ENCODE results near the gene OLFML1. TPM values are rescaled to one million over a fixed set of nuclear protein-coding genes. Genes with fewer than 3 reads are reported as not detected.

The OLFML1 gene
- polyA plus RNA-seq, 2 of the 4 experiments (the other 2 are of a cell fraction): not detected

DNA sequence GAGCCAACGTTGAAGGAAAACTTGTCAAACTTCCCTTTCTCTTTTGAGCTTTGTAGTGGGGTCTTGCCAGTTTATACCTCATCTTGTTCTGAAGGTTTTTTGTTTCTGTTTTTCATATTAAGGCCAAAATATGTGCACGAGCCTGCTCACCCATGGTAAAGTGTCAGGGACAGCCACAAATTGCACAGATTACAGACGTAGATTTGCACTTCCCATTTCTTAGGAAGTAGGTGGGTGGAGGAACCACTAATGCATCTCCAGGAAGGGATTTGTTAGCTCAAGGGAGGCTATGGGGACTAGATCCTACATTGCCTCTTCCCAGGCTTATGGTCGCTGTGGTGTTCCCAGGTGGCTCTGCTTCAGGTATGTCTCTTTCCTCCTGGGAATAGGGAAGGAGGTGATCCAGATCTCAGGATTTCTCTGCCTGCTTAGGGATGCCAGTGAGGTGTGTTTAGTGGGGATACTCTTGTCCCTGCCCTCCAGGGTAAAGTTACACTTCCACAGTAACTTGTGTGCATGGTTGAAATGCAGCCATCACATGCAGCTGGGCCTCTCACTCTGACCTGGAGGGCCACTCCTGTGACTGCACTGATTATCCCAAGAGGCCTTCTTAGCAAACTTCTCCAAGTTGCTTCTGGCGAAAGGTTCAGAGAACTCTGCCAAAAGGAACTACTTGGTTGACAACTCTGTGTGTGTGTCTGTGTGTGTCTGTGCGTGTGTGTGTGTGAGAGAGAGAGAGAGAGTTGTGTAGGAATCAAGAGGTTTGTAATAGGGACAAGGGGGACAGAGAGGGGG is 38.3 kb downstream of the OLFML1 start:
- no peak for FAIRE-seq
- H3K4me3 ChIP-seq: no peak overlapping the region
- WGBS (ENCODE audit: missing lambda C conversion rate): 51% methylated on average over 6 of the region's 6 CpGs

GRCh38 chr11:7524462-7525235 is 39.3 kb downstream of the OLFML1 start:
- DNase-seq (ENCODE audit: low read depth in 1 of 2, low spot score in 1 of 2) (no peak), ATAC-seq (no peak), FAIRE-seq (no peak)
- ChIA-PET CTCF (interaction anchor here (1.1 to 4.3 kb wide), 4 partner anchors 12 to 171 kb away, joined by 4 to 29 read pairs (median 4); partner anchors contain the start of gene PPFIBP2), POLR2A (no interaction called here)
- H3K27ac ChIP-seq: no peak overlapping the region
- no peaks in the 10 kb centered on the region for H3K9me3 ChIP-seq
- 51% methylated on average over 6 of the region's 6 CpGs for WGBS (ENCODE audit: missing lambda C conversion rate)
- H3K4me3 ChIP-seq: no peak overlapping the region
- H3K4me1 ChIP-seq: no peaks in the 10 kb centered on the region
- TF ChIP-seq POLR2AphosphoS2 (conservative IDR thresholded peaks at IDR 0.05; ENCODE audit: low read length): no peak
- TF ChIP-seq, protein P1, sequence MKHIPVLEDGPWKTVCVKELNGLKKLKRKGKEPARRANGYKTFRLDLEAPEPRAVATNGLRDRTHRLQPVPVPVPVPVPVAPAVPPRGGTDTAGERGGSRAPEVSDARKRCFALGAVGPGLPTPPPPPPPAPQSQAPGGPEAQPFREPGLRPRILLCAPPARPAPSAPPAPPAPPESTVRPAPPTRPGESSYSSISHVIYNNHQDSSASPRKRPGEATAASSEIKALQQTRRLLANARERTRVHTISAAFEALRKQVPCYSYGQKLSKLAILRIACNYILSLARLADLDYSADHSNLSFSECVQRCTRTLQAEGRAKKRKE (CRISPR knock-in tag; IDR thresholded peaks at IDR 0.05; ENCODE audit: low read depth): no peak
- TF ChIP-seq MAZ (IDR thresholded peaks at IDR 0.05; ENCODE audit: borderline replicate concordance, low read depth, low read length): no peak
- H3K4me2 ChIP-seq: no peak overlapping the region

More for the DNA sequence above, 38.3 kb downstream of the OLFML1 start:
- no peaks in the 10 kb centered on the region for H3K9me3 ChIP-seq
- TF ChIP-seq HEYL (CRISPR knock-in tag; IDR thresholded peaks at IDR 0.05) (no peak), ZNF302 (CRISPR knock-in tag; IDR thresholded peaks at IDR 0.05) (no peak), HDAC2 (IDR thresholded peaks at IDR 0.05) (no peak), MAFK (IDR thresholded peaks at IDR 0.05; ENCODE audit: partially characterized antibody) (no peak), JUNB (IDR thresholded peaks at IDR 0.05) (no peak), JUN (IDR thresholded peaks at IDR 0.05) (no peak), EHMT2 (IDR thresholded peaks at IDR 0.05; ENCODE audit: low read depth) (no peak), ESRRA (IDR thresholded peaks at IDR 0.05; ENCODE audit: borderline replicate concordance, low read length) (no peak), REST (IDR thresholded peaks at IDR 0.05) (no peak), FOXS1 (CRISPR knock-in tag; IDR thresholded peaks at IDR 0.05) (no peak)
- TF ChIP-seq, protein P2, sequence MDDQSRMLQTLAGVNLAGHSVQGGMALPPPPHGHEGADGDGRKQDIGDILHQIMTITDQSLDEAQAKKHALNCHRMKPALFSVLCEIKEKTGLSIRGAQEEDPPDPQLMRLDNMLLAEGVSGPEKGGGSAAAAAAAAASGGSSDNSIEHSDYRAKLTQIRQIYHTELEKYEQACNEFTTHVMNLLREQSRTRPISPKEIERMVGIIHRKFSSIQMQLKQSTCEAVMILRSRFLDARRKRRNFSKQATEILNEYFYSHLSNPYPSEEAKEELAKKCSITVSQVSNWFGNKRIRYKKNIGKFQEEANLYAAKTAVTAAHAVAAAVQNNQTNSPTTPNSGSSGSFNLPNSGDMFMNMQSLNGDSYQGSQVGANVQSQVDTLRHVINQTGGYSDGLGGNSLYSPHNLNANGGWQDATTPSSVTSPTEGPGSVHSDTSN (IDR thresholded peaks at IDR 0.05): no peak
- TF ChIP-seq, protein P1 (CRISPR knock-in tag; IDR thresholded peaks at IDR 0.05; ENCODE audit: low read depth): no peak
- TF ChIP-seq, protein P3, sequence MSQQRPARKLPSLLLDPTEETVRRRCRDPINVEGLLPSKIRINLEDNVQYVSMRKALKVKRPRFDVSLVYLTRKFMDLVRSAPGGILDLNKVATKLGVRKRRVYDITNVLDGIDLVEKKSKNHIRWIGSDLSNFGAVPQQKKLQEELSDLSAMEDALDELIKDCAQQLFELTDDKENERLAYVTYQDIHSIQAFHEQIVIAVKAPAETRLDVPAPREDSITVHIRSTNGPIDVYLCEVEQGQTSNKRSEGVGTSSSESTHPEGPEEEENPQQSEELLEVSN (IDR thresholded peaks at IDR 0.05; ENCODE audit: borderline replicate concordance, low read depth): no peak
- H3K27ac ChIP-seq: no peak overlapping the region
- ChIA-PET POLR2A (no interaction called here), CTCF (interaction anchor here (1.1 to 4.3 kb wide), 3 partner anchors 11 to 164 kb away, joined by 3 to 29 read pairs (median 4); partner anchors contain the start of gene PPFIBP2)
- no peak overlapping the region for H3K4me2 ChIP-seq
- H3K4me1 ChIP-seq: no peaks in the 10 kb centered on the region
- no peak for ATAC-seq
- no peak for DNase-seq (ENCODE audit: low read depth in 1 of 2, low spot score in 1 of 2)
